IPS DF 4.7 (cell line): ENCODE measurements around the gene LARGE1.
"Not testable (repeated sequence)": the region's sequence is repeated elsewhere in the genome, so short reads cannot be mapped to it uniquely, and the experiment has no call there.

Source experiments
- DNase-seq: peaks from one replicate; pipeline ENCODE4 v3.0.0-alpha.2; 2013; ENCODE audit warnings: low spot score; ENCODE audit errors: extremely low read depth

Gene LARGE1

DNA sequence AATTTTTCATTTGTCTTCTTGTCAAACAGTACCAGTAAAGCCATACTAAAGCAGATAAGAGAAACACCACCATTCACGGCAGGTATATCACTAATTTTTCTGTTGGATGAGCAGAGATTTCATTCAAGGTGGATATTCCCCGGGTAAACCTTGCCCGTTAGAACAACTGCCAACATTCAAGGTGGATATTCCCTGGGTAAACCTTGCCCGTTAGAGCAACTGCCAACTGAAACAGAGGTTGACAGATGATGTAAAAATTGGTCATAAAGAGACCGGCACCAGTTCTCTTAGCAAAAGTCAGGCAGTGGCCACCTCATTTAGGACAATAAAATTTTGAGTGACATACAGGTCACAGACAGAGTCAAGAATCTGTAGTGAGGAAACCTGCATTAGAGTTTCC, 438.7 kb downstream of the LARGE1 start:
- DNase-seq, result no peak

DNA sequence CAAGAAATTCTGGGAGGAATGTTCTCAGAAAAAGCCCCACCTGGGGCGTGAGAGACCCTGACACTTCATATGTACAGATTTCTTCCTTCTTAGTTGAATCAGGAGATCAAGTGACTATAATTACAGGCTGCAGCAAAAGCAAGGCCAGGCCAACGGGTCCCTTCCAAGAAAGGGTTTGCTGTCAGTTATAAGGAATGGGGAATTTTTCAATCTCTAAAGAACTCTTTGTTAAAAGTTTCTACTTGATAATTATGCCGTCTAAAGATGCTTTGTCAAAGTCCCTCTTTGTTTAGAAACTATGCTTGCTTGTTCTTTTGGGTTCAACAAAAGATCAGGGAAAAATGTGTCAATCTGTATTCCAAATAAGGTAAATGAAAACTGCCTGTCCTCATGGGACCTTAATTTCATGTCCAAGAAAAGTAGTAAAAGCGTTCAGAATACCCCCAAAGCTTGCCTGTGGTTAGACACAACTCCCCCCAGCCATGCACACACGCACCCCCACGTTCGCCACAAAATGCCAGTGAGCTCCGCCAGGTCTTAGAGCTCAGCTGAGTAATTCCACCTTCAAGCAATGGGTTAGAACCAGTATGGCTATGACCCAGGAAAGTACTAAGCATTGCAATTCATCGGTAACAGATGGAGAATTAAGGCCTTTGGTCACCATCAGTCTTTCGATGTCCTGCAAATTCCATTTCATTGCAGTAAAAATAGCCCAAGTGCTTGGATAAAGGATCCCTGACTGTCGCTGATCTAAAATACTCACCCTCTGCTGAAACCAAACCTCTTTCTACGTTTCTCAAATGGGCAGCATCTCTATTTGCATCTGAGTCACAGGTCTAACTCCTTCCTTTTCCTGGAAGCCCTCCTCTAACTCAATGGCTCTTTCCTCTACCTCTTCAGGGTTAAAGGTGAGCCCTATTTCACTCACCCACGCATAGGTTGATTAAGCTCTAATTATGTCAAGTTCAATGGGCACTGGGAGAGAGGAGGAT, 442.9 kb downstream of the LARGE1 start:
- DNase-seq, result no peak

GRCh38 chr22:33476716-33477115, 443.6 kb downstream of the LARGE1 start:
- DNase-seq, result no peak

GRCh38 chr22:33476206-33476605, 444.1 kb downstream of the LARGE1 start:
- DNase-seq, result no peak

DNA sequence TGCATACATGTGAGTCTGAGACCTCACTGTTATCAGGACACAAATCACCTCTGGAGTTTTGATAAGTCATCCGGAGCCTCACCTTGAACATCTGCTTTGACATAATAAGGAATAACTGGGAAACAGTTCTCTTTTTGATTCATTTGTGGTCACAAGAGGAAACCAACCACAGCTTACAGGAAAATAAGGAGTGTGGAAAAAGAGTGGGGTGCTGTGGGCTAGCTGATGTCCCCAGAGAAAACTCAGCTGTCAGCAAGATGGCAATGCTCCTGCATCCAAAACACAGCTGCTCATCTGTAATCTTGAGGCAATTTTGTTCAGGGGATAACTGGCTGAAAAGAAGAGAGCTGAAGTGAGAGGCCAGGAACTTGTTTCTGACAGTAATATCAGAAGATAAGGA, 445.7 kb downstream of the LARGE1 start:
- DNase-seq, result no peak

DNA sequence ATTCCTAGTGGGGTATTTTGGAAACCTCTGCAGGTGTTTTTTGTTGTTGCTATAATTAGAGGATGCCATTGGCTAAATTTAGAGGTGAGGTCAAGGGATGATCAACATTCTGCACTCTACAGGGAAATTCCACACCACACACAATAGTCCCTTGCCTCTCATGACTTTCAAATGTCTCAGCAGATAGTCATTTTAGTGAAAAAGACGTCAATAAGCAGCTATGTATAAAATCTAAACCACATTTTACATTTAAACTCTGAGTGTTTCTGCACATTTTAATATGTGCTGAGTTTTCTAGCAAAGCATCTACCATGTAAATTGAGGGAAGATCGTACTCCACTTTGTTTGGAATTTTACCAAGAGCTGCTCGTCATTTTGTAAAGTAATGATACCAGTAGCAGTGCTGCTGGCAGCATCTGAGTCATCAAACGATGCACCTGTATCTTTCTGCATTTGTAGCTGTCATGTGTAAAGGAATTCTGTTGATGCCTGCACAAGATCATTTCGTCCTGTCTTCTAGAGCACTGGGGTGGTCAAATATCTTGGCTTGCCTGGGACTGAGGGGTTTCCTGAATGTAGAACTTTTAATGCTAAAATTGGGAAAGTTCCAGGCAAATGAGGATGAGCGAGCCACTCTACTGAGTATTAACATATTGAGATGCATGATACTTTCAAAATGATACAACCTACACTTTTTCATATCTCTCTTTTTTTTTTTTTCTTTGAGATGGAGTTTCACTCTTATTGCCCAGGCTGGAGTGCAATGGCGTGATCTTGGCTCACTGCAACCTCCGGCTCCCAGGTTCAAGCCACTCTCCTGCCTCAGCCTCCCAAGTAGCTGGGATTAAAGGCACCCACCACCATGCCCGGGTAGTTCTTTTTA, 447.6 kb downstream of the LARGE1 start:
- no peak for DNase-seq

DNA sequence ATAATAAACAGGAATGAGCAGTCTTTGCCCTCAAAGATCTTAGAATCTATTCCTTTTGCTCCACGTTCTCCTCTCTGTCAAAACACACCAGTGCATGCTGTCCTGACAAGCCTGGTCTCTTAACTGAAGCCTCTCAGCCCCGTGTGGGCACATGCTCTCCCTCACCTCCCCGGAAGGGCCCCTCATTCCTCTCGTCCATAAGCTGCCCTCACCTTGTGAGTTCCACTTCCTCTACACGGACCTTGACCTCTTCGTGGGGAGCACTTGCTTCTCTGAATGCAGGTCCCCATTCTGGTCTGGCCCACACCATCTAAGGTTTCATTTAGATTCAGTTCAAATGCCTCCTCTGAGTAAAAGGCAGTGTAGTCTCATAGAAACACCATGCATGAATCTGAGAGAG, 449.8 kb downstream of the LARGE1 start:
- no peak for DNase-seq

DNA sequence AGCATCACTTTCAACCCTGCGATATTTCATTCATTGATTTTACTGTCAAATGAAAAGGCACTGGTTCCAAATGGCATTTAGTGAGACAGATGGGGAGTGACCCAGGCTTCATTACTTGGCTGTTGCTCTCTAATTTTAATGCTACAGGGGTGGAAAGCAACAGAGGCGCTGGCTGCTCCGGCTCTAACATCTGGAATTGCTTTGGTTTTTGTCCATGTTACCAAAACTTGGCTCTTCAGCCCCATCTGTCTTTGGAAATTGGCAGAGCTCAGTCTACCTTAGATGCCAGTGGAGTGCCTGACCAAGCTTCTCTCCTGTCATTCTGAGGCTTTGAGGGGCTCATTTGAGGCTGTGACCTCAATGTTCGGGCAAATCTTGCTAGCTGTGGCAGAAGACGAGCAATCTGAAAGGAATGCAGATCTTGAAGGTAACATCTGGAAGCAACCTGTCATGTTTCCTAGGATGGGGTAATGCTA, 452.6 kb downstream of the LARGE1 start:
- no peak for DNase-seq

DNA sequence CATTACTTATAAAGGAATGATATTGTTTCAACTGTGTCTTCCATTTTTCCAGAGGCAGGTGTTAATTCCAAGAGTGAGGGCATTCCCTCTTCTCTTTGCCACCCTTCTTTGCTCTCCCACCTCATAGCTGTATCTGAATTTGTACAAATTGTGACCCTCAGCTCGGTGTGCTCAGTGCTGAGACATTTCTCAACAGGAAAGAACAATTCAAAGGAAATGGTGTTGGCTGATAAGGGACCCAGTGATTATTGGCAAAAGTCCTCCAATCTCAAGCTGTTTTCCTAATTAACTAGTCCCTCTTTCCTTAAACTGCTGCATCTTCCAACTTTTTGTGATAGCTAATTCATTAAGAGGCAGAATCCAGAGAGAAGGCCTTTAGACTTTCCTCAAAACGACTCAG, 453.2 kb downstream of the LARGE1 start:
- no peak for DNase-seq

GRCh38 chr22:33465554-33465953, 454.7 kb downstream of the LARGE1 start:
- no peak for DNase-seq

DNA sequence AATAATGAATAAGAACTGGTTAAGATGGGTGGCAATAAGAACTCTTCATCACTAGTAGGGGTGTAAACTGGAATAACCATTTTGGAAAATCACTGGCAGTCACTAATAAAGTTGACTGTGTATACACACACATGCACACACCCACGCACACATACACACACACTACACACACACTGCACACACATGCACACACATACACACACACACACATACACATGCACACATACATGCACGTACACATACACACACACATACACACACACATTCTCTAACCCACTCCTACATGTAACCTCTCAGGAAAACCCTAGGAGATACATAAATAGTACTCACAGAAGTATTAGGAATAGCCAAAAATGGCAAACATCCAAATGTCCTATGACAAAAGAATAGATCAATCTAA, 455.6 kb downstream of the LARGE1 start:
- DNase-seq, result no peak

DNA sequence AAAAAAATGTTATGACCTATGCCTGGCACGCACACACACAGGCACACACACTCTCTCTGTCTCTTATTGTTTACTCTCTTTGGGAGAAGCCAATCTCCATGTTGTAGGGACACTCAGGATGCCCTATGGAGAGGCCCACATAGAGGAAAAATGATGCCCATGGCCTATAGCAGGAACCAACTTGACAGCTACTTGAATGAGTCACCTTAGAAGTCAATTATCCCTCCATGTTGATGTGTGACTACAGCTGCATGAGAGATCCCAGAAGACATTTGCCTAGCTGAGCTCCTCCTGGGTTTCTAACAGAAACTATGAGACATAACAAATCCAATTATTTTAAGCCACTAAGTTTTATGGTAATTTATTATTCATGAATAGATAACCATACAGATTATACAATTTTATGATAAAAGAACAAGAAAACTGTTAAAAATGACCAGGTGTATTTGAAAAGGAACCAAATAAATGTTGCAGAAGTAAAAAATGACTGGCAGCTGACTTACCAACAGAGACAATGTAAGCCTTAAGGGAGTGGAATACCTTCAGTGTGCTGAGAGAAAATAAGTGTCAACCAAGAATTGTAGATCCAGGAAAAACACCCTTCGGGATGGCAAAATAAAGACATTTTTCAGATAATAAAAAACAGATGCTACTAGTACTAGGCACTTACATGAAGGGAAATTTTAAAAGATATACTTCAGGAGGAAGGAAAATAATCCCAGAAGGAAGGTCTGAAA, 458.4 kb downstream of the LARGE1 start:
- DNase-seq, result no peak

GRCh38 chr22:33461245-33461644, 459.0 kb downstream of the LARGE1 start:
- not testable (repeated sequence) for DNase-seq

DNA sequence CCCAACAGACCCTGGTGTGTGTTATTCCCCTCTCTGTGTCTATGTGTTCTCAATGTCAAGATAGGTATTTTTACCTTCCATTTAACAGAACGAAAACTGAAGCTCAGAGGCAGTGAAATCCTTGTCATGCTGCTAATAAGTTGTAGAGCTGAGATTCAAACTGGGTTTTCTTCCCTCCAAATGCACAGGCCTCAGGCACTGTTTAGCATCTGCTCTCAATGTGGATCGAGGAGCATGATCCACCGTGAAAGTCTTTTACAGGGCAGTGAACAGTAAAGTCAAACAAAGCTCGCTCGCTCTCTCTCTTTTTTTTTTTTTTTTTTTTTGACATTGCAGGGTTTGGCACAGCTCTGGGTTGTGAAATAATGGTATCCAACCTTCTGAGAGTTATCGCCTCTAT, 461.1 kb downstream of the LARGE1 start:
- DNase-seq, result no peak

GRCh38 chr22:33456511-33456910, 463.8 kb downstream of the LARGE1 start:
- DNase-seq, result no peak

GRCh38 chr22:33455036-33455435, 465.2 kb downstream of the LARGE1 start:
- DNase-seq, result no peak

DNA sequence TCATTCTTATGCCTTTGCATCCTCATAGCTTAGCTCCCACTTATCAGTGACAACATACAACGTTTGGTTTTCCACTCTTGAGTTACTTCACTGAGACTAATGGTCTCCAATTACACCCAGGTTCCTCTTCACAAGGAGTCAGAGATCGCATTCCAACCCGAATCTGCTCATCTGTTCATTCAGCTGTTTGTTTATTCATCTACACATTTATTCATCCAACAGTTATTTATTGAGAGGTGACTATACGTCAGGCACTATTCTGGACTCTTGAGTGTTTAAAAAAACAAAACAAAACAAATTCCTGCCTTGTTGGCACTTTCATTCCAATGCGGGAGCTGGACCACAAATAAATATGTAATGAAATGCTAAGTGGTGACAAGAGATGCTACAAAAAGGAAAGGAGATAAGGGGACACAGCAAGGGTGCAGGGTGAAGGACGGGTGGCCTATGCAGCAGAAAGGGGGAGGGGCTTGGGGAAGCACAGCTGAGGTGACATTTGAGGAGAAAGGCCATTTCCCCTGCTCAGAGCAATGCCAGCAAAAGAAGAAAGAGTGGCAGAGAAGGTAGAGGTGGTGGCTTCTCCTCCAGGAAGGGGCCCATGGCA, 468.3 kb downstream of the LARGE1 start:
- DNase-seq, result no peak

- no peak for DNase-seq
Measured at GRCh38 chr22:33450756-33451155, 469.5 kb downstream of the LARGE1 start.

DNA sequence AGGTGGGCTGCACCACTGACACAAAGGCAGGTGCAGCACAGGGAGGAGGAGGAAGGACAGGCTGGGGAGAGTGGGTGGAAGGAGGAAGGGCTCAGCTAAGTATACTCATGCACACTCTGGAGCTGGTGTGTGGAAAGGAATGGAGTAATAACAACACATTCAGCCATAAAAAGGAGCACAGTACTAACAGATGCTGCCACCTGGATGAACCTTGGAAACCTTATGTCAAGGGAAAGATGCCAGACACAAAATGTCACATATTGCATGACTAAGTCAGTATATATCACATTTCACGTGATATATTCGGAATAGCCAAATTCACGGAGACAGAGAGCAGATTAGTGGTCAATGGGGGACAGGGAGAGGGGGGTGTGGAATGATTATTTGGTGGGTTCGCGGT, 472.5 kb downstream of the LARGE1 start:
- no peak for DNase-seq

GRCh38 chr22:33443683-33444082, 476.6 kb downstream of the LARGE1 start:
- DNase-seq, result no peak

- no peak for DNase-seq
Measured at GRCh38 chr22:33440756-33441155, 479.5 kb downstream of the LARGE1 start.
